Renal cortical epithelial cell (primary cell): Measurements from ENCODE around the gene PPP1R9A. TPM values are rescaled to one million over a fixed set of nuclear protein-coding genes. Genes with fewer than 3 reads are reported as not detected.

Experiments
- DNase-seq: peaks from one replicate; pipeline ENCODE4 v3.0.0-alpha.2; 2011; ENCODE audit warnings: low read depth
- total RNA-seq: library from RNA; depleted of rRNA; stranded (reverse); fragments of >200 nt; gene quantifications from 2 replicates; pipeline ENCODE4 v1.2.3, GENCODE V29; 2014

PPP1R9A gene
- total RNA-seq, 1 donor from 2014 or later, result 56.6 TPM

DNA sequence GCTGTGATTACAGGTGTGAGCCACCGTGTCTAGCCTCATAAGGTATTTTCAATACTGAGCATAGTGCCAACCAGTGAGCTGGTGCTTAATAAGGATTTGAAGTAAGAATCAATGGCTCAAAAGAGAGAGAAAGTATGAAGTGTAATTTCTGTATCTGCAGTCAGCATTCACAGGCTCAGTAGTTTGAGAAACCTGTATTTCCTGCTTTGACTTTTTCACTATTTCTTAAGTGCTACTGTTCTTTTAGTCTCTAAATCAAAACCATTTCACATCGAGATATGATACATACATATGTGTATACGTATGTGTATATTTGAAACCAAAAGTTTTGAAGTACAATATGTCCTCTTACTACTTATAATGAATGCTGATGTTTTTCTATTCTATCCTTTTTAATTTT is 189.9 kb downstream of the PPP1R9A start:
- DNase-seq, result no peak

DNA sequence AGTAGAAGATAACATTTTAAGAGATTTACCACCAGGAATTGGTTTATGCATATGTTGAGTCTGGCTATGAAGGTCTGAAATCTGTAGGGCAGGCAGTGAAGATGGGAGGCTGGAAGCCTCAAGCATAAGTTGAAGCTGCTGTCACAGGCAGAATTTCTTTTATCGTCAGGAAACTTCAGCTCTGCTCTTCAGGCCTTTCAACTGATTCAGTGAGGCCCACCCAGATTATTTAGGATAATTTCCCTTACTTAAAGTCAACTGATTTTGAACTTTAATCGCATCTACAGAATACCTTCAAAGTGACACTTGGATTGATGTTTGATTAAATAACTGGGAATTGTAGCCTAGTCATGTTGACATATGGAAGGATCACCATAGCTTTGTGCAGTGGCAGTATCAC is 190.5 kb downstream of the PPP1R9A start:
- no peak for DNase-seq

DNA sequence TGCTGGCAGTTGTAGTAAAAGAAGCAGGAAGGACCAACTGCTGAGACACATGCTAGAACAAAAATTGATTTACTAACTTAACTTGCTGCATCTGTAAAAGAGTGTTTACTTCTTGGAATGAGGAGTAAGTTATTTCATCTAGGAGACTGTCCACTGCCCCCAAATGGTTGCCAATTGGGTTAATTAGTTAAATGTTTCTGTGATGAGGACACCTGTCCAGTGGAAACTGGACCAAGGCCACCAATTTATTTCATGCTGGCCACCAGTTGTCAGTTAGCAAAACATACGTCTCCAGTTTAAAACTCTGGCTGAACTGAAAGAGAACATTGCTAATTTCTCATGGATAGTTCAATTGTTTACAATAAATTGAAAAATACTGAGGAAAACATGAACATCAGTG is 191.7 kb downstream of the PPP1R9A start:
- DNase-seq, result no peak

- no peak for DNase-seq
These were observed 194.0 kb downstream of the PPP1R9A start for GRCh38 chr7:95101422-95101821.

DNA sequence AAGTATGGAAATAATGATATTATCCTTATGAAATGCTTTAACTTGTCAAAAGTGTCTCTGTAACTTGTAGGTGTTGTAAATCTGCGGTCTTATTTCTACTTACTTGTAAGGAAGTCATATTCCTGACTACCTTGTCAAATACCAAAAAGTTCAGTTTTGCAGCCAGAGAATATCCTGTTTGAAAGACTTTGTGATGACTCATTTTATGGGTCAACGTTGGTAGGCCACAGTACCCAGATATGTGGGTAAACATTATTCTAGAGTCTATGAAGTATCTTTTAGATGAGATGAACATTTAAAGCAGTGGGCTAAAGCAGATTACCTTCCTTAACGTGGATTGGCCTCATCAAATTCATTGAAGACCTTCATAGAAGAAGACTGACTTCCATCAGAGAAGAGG is 195.3 kb downstream of the PPP1R9A start:
- DNase-seq, result peak; percentile 81

DNA sequence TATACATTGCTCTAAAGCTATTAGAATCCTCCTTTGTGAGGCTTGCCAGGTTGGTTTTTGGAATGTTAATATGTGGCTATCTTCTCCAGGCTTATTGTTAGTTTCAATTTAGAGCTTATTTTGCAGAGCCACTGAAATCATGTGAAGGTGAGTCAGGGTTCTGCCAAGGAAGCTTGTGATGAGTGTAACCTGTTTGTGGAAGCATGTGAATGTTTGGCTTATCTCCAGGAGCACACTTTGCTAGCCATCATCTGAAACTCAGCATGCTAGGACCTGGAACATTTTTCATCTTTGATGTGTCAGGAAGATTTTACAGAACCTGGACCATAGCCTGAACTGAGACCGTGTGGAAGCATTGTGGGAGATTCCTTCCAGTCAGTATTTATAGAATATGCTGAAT is 197.3 kb downstream of the PPP1R9A start:
- peak; percentile 97 for DNase-seq

DNA sequence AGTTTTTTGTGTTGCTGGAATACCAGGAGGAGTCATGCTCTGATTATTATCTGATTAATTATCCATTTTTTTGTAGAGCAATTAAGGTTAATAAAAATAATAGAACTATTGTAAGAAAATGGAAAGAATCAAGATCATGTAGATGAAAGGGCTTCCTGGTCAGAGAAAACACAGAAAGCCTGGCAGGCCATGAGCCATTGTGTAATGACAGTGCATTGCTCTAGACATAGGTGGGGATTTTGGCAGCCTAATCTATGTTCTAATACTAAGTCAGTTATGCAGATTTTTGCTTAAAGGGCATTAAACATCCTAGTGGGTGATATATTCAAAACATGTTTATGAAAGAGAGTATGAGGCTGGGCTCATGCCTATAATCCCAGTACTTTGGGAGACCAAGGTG is 198.2 kb downstream of the PPP1R9A start:
- DNase-seq, result no peak

- no peak for DNase-seq
These were observed 199.0 kb downstream of the PPP1R9A start for GRCh38 chr7:95106401-95106800.

DNA sequence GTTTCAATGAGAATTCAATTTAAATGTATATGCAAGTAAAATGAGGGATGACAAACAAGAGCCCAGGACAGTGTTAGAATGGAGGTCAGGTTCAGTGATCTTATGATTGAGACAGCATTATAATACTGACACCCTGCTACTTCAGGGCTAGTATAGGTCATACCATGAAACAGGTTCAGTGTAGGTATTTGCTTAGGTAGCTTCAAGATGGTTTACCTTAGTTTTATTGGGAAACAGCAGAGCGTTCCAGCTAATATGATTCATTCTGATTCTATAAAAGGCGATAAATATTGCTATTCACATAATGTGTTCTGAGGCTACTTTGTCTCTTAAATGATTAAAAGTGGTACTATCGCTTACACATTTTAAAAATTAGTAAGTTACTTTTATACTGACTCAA is 203.3 kb downstream of the PPP1R9A start:
- DNase-seq, result no peak

DNA sequence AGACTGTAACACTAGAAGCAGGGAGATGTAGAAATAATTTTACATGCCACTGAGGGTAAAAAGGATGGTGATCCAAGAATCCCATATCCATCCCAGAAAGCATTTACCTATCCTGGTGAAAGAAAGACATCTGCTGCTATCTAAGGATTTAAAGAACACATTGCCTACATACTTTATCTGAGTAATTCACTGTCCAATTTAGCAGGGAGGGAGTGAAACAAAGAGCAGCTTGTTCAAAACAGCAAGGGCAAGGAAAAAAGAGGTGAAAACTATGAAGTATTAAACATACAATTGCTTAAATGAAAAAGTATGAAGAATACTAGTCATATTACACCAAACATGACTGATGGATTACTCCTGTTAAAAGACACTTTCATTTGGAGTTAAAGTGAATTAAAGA is 206.2 kb downstream of the PPP1R9A start:
- no peak for DNase-seq

DNA sequence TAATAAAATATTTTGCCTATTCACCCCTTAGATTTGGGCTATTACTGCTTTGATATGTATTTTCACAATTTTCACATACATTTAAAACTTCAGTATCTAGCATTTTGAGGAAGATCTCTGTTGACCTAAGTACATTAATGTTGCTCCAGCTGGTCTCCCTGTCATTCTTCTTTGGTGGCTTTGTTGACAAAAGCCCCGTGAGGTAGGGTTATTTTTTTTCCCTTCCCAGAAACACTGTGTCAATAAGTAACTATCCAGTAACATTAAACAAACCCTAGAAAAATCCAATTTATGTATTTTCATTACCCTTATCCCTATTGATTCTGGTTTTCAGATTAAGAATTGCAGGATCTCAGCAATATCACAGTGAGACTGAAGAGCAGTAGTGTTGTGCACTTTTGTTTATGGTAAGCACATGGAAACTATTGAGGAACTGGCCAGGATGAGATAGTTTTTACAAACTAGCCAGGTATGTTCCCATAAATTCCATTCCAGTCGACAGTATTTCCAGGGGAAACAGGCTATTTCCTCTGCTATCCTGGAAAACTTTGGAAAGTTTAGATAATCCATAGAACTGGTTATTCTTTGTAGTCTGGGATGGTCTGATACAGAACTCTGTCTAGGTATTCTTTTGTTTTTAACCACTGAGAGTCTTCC is 218.8 kb downstream of the PPP1R9A start:
- no peak for DNase-seq

DNA sequence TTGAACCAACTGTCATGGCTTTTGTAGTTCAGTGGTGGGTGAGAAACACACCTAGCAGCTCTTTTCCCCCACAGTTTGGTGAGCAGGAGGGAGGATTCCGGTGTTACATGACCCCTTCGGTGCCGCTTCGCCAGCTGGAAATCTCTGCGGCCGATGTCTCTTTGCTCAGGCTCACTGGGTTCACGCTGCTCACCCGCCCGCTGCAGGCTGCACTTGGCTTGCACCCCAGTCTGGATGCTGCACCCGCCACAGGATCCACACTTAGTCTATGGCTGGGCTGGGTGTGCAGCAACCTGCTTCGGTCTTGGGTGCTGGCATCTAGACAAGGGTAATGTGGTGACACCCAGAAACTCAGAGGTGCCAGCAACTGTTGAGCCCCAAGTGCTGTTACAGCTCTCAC is 225.1 kb downstream of the PPP1R9A start:
- no peak for DNase-seq

DNA sequence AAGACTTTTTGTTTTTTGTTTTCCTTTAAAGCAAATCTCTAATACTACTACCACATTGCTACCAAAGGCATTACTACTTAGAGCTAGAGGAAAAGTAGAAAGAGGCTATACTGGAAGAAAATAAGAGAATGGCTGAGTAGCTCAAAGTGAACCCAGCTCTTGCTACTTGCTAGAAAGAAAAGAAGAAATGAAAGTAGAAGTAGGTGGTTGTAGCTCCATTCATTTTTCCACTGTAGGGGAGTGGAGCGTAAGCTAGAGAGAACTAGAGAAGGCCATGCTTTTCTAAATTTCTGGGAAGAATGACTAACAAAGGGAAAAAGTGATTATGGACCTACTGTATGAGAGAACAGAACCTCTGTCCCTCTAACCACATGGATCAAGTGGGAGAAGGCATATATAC is 232.5 kb downstream of the PPP1R9A start:
- no peak for DNase-seq

DNA sequence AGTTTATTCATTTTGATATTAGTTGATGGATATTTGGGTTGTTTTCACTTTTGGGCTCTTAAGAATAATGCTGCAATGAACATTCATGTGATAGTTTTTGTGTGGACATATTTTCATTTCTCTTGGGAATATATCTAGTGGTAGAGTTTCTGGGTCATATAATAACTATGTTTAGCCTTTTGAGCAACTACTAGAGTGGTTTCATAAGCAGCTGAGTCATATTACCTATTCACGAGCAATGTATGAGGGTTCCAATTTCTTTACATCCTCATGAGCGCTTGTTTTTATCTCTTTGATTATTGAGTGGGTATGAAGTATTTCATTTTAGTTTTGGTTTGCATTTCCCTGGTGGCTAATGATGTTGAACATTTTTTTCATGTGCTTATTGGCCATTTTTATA is 234.4 kb downstream of the PPP1R9A start:
- no peak for DNase-seq

- DNase-seq, result no peak
These were observed 236.9 kb downstream of the PPP1R9A start for GRCh38 chr7:95144256-95144655.

DNA sequence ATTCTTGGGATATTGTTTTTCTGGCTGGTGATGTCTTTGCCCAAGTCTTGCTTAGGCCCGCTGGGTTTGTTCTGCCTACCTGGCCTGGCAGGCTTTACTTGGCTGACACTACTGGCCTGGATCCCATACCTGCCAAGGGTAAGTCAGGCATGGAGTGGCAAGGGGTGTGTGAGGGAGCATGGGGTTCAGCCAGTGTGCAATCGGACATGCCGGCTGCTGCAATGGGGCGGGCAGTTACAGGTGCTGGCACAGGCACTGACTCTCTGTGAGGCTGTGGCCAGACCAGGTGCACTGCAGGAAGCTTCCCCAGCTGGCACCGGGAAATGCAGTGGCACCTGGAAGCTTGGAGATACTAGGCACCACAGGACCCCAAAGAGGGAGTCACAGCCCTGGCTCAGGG is 248.6 kb downstream of the PPP1R9A start:
- no peak for DNase-seq

GRCh38 chr7:95157381-95157780 is 250.0 kb downstream of the PPP1R9A start:
- DNase-seq, result no peak

DNA sequence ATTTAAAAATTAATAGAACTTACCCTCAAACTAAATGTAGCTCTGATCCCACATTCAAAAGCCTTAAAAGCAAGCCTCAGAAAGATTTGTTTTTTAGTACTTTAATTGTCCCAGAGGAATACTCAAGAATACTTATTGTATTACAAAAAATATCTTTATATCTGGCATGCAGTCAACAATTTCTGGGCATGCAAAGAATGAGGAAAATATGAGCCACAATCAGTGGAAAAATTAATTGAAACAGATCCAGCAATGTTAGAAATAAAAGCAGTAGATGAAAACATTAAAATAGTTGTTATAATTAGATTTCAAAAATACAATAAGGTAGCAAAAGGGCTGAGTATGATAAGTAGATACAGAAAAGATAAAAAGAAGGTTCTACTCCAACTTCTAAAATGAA is 262.3 kb downstream of the PPP1R9A start:
- DNase-seq, result no peak

GRCh38 chr7:95172420-95172819 is 265.0 kb downstream of the PPP1R9A start:
- DNase-seq, result no peak

DNA sequence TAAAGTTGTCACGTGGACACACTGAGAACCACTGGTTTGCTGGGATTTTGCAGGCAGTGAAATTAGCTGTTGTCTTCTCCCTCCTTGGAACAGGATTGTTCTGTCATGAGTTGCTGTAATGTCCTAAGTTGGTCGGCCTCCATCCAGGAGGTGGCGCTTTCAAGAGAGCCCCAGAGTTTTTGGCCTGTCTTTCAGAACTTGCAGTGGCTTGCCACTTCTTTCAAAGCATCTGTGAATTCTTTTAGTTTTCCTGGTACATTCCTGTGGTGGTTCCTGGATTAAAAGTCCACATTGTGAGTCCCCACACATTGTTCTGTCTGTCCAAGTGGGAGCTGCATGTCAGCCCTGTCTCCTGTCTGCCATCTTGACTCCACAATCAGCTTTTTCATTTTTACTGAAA is 283.1 kb downstream of the PPP1R9A start:
- DNase-seq, result peak; percentile 19

DNA sequence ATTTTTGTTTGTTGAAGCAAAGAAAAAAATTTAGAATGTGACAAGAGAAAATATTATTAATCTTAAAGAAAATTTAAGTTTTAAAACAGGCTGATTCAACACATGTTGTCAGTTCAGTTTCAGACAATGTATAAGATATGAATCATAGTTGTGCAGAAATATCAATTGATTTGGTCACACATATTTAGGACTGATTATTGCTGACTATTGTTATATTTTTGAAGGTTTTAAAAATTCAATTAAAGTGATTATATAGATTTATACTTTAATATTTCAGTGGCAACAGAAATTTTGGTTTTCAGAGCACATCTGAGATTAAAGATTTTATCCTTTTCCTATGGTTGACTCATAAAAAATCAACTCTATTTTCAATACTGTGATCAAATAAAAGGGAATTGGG is 284.4 kb downstream of the PPP1R9A start:
- DNase-seq, result no peak

- no peak for DNase-seq
These were observed 291.5 kb downstream of the PPP1R9A start for GRCh38 chr7:95198863-95199262.

- DNase-seq, result peak; percentile 53
These were observed 292.6 kb downstream of the PPP1R9A start for GRCh38 chr7:95199779-95200558.

DNA sequence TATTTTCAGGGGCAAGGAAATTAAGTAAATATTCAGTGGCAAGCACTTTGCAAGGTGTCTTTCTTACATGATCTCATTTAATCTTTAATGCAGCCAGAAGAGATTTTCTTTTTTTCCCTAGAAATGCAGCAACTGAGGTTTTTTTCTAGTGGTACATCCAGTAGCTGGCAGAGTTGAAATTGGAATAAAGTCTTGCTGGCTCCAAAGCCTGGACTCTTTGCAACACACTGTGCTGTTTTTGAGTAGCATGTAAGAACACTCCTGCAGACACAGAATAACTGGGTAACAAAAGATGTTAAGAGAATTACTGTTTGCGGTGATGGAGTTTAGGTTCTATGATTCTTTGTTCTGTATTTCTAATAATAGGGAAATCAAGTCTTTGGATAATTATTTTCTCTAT is 293.3 kb downstream of the PPP1R9A start:
- DNase-seq, result no peak
